Fibroblast of skin of scalp (primary cell): ENCODE data around the gene NR2F1-AS1. TPM values are rescaled to one million over a fixed set of nuclear protein-coding genes. Genes with fewer than 3 reads are reported as not detected.

Experiments used
- DNase-seq: peaks from one replicate; pipeline ENCODE4 v3.0.0-alpha.2; 2013
- polyA plus RNA-seq, 2 experiments: library from polyadenylated mRNA; unstranded; fragments of 120-200 nt; gene quantifications; one replicate each; pipeline ENCODE4 v1.2.1, GENCODE V29; 2013; ENCODE audit not compliant: insufficient read length in 2 of 2

The NR2F1-AS1 gene
- polyA plus RNA-seq (2013, experiment 1 of 2; ENCODE audit: insufficient read length): 11.1 TPM
- polyA plus RNA-seq (2013, experiment 2 of 2; ENCODE audit: insufficient read length): 13.0 TPM

- peak; percentile 46 for DNase-seq
These were observed at the start of gene NR2F1-AS1 for GRCh38 chr5:93580927-93581445. TSS of gene NR2F1-AS1 (minus strand) at chr5:93581219.

GRCh38 chr5:93626801-93627200, 45.8 kb upstream of the NR2F1-AS1 start:
- no peak for DNase-seq

- no peak for DNase-seq
These were observed 42.1 kb upstream of the NR2F1-AS1 start for GRCh38 chr5:93623153-93623552.

GRCh38 chr5:93622240-93622885, 41.3 kb upstream of the NR2F1-AS1 start:
- peak; percentile 51 for DNase-seq

- DNase-seq: peak; percentile 74
These were observed 40.3 kb upstream of the NR2F1-AS1 start for GRCh38 chr5:93621327-93621798.

- peak; percentile 72 for DNase-seq
These were observed 39.7 kb upstream of the NR2F1-AS1 start for GRCh38 chr5:93620487-93621326.

- DNase-seq: no peak
These were observed 35.6 kb upstream of the NR2F1-AS1 start for GRCh38 chr5:93616538-93617174.

- DNase-seq: no peak
These were observed 31.8 kb upstream of the NR2F1-AS1 start for GRCh38 chr5:93612855-93613243.

GRCh38 chr5:93611976-93612854, 31.2 kb upstream of the NR2F1-AS1 start:
- peak; percentile 28 for DNase-seq

- no peak for DNase-seq
These were observed 30.4 kb upstream of the NR2F1-AS1 start for GRCh38 chr5:93611273-93611975.

GRCh38 chr5:93610581-93611272, 29.7 kb upstream of the NR2F1-AS1 start:
- DNase-seq: no peak

- no peak for DNase-seq
These were observed 28.7 kb upstream of the NR2F1-AS1 start for GRCh38 chr5:93609762-93610161.

- DNase-seq: no peak
These were observed 27.8 kb upstream of the NR2F1-AS1 start for GRCh38 chr5:93608855-93609254.

- DNase-seq: peak; percentile 83
These were observed 26.6 kb upstream of the NR2F1-AS1 start for GRCh38 chr5:93607367-93608258.

GRCh38 chr5:93606382-93606752, 25.3 kb upstream of the NR2F1-AS1 start:
- no peak for DNase-seq

GRCh38 chr5:93604644-93605515, 23.9 kb upstream of the NR2F1-AS1 start:
- DNase-seq: no peak

GRCh38 chr5:93603793-93604643, 23.0 kb upstream of the NR2F1-AS1 start:
- peak; percentile 42 for DNase-seq
